CD4-positive, alpha-beta T cell treated with Interleukin-6 for 4 hours (primary cell): ENCODE measurements around the gene PEF1.
"Not testable (repeated sequence)": the region's sequence is repeated elsewhere in the genome, so short reads cannot be mapped to it uniquely, and the experiment has no call there.

Experiments
- DNase-seq: peaks from one replicate; pipeline ENCODE4 v3.0.0-alpha.2; 2020; ENCODE audit warnings: mixed read lengths

PEF1 gene

DNA sequence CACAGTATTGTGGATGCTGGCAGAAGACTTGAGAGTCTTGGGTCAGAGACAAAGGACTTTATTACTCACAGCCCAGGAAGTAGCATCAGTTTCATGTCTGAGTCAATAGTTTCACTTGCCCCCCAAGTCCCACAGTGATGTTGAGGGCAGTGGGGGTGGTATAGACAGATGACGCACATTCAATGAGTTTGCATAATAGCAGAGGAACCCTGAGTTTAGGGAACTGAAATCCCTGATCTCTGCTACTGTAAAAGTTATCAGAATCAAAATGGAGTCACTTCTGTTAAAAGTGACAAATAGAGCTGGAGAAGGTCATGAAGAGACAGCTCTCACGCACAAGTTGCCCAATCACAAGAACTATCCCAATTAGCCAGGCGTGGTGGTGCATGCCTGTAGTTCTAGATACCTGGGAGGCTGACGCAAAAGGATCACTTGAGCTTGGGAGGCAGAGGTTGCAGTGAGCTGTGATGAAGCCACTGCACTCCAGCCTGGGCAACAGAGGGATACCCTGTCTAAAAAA is 38.7 kb downstream of the PEF1 start:
- no peak for DNase-seq

DNA sequence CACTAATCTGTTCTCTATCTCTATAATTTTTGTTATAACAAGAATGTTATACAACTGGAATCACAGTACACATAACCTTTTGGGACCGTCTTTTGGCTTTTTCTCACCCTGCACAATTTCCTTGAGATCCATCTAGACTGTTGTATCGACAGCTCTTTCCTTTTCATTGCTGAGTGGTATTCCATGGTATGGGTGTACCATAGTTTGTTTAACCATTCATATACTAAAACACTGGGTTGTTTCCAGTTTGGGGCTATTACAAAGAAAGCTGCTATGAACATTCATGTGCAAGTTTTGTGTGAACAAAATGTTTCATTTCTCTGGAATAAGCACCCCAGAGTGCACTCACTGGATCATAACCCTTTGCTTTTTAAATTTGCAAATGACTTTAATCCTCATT is 42.6 kb downstream of the PEF1 start:
- no peak for DNase-seq

DNA sequence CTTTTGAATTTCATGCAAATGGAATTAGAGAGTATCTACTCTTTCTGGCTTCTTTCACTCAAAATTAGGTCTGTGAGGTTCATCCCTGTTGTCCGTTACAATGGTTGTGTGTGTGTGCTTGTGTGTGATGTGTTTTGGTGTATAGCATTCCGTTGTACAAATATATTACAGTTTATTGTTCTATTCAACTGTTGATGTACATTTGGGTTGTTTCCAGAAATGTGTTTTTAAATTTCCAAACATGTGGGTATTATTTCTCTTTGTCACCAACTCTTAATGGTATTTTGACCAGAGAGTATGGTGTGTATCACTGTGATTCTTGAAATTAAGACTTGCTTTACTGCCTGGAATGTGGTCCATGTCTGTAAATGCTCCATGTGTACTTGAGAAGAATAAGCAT is 44.0 kb downstream of the PEF1 start:
- DNase-seq = no peak

DNA sequence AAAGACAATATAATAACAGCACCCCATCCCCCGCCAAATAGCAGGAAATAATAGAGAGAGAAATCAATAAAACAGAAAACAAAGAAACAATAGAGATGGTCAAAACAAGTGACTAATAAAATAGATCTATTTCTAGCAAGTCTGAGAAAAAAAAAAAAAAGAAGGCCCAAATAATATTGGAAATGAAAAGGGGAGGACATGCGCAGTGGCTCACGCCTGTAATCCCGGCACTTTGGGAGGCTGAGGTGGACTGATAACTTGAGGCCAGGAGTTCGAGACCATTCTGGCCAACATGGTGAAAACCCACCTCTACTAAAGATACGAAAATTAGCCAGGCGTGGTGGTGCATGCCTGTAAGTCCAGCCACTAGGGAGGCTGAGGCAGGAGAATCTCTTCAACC is 45.7 kb downstream of the PEF1 start:
- no peak for DNase-seq

DNA sequence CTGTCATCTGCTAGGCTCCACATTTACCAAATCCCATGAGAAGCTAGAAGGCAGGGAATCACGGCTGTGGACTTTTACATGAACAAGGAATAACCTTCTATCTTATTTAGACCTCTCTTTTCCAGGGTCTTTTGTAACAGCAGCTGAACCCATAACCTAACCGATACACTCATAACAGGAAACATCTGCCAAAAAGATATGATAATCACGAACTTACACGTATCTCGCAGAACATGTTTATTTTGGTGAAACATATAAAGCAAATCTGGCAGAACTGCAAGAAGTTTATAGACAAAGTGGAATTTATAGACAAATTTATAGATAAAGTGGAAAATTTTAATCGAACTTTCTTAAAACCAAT is 48.0 kb downstream of the PEF1 start:
- no peak for DNase-seq

DNA sequence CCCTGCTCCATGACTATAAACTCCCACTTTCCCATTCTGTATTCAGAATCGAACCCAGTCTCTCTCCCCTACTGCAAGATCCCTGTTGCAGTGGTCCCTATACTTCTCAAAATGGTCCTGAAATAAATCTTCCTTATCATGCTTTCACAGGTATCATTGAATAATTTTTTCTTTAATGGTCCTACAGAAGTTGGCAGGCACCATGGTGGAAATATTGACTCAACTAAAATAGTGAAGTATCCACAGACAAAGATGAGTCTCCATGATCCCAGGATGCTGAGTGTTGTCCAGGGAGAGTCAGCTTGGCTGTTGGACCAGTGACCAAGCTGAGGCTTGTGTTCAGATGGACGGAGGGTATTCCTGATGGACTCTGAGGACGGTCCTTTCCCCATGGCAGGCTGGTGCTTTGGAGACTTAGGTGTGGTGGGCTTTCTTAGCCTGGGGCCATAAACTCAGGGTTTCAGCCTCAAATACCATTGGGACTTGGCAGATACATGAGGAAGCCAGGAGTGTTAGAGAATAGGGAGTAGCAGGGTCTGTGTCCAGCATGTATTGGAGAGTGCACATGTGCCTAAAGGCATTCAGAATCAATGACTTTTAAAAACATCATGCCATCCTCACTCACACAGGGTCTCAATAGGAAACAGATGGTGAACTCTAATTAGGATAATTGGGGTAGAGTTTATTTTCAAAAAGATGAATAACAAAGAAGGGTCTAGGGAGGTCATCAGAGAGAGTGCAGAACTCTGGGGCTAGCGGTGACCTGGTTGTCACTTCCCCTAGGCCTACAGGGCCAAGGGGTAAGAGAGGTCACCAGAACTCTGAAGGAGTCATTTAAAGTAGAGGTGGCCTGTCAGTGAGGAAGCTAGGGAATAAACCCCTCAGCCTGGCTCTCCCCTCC is 48.6 kb downstream of the PEF1 start:
- no peak for DNase-seq

DNA sequence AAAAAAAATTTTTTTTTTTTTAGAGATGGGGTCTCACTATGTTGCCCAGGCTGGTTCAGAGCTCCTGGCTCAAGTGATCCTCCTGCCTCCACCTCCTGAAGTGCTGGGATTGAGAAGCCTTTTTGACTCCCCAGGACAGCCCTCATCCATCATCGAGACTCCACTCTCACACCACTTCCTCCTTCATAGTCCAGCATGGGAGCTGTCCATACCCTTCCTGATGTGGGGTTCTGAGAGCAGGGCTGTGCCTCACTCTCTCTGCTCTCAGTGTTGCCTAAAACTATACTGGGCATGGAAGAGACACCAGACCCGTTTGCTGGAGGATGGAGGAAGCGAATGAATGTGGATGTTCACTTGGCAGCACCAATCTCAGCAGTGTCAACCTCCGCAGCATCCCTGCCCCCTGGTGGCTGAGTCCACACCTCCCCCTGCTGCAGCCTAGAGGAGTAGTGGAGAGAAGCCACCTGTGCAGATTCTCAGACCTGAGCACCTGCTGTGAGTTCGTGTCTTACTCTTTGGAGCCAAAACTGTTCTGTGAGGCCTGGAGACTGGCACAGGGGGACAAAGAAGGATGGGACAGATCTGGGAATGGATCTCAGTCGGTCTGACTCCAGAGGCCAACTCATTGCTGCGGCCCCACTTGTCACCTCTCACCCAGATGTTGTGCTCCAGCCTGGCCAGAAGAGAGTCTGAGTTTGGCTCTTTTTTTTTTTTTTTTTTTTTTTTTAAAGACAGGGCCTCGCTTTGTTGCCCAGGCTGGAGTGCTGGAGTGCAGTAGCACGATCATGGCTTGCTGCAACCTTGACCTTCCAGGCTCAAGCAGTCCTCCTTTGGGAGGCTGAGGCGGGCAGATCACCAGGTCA is 50.7 kb downstream of the PEF1 start:
- peak; percentile 72 for DNase-seq

DNA sequence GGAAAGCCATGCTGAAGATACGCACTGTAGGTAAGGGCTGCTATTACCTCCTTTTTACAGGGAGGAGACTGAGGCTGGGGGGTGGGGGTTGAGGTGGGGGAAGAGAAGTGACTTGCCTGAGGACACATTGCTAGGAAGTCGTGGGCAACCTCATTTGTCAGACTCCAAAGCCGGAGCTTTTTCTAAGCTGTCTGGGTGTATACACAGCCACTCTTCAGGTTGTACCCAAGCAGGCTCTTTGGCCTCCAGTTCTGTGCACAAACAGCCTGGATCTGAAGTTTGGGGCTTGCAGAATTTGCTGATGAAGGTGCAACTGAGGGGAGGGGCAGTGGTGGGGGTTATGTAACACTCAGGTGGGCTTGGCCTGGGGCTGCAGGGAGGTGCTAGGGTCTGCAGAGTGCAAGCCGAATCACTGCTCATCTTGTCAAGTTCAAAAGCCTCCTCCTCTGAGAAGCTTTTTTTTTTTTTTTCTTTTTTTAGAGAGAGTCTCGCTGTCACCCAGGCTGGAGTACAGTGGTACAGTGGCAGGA is 51.5 kb downstream of the PEF1 start:
- no peak for DNase-seq

DNA sequence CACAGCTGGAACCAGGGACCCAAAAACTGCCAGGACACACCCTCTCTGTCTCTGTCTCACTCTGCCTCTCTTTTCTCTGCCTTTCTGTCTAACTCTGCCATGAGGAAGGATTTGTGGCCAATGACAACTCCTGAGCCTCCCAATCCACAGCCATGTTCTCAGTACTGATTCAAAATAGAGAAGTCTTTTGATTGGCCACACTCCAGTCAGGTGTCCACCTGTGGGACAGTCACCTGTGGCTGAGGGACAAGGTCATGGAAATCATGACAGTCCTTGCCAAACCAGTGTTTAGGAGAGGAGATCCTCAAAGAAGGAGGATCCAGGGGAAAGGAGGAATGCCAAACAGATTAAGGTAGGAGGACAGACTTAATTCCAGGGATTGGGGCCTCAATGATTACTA is 52.5 kb downstream of the PEF1 start:
- no peak for DNase-seq

DNA sequence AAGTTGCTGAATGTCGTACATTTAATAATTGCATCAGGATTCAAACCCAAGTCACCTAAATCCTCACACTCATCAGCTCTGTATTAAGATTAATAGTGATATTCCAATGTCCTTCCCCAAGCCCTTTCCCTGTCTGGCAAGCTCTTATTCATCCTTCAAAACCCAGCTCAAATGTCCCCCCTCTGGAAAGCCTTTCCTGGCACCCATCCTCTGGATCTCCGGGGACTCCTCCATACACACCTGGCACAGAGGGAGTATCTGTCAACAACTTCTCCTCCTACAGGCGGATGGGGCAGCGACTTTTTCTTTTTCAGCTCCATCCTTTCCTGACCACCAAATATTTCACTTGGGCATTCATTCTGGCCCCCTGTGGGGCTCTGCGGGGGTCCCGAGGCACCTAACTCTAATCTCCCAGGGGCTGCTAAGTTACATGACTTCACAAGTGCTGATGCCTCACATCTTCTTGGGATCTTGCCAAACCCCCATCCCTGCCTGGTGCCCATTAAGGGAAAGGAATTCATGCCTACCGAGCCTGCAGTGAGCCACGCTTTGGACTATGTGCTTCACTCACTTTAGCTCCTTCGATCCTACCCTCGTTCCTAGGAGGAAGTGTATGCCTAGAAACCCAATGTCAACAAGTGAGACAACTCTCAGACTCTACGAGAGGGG is 53.1 kb downstream of the PEF1 start:
- no peak for DNase-seq

DNA sequence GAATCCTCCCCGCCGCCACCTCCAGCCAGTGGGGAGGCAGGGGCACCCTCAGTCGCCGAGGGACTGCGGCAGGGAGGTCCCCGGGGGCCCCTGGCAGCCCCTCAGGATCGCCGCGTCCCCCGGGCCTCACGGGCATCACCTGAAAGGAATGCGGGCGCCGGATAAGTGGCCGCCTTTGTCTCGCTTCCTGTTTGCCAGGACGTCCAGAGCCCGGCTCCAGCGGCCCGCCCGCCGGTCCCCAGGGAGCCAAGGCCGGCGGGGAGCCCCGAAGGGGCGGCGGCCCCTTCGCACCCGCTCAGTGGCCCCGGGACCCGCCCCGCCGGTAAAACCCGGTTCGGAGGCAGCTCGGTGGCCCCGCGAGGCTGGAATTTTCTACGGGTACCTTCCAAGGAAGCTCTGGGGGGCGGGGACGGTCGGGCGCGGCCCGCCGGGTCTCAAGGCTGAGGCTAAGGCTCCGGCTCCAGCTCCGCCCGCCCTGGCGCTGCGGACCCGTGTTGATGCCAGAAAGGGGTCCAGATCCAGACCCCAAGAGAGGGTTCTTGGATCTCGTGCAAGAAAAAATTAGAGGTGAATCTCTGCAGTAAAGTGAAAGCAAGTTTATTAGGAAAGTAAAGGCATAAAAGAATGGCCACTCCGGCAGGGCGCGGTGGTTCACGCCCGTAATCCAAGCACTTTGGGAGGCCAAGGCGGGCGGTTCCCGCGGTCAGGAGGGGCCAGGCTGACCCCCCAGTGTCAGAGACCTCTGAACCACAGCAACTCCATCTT is 55.7 kb downstream of the PEF1 start:
- no peak for DNase-seq

DNA sequence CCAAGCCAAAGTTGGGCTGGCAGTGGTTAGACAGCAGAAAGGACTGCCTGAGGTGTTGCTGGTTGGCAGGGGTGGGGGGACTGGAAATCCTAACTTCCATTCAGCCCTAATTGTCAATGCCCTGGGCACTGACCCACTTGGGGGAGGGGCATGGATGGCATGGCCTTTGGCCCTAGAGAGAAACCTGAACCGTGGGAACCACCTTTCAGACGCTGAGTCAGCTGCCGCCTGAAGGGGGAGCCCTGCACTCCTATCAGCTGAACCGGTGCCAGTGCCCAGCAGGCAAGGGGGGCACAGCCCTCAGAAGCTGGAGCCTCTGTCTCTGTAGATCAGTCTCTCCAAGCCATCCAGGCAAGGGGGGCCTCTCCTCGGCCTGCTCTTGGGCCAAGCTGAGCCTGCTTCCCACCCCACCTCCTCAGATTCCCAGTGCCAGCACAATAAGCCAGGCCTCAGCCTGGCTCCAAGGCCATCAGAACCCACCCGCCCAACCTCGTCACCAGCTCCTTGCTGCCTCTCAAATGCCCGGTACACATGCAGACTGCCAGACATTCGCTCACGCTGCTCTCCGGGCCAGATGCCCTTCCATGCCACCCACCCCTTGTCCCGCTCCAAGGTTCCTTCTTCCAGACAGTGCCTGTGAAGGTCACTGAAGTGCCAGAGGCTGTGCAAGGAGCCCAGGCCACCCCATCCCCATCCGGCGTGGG is 56.8 kb downstream of the PEF1 start:
- DNase-seq = peak; percentile 35

DNA sequence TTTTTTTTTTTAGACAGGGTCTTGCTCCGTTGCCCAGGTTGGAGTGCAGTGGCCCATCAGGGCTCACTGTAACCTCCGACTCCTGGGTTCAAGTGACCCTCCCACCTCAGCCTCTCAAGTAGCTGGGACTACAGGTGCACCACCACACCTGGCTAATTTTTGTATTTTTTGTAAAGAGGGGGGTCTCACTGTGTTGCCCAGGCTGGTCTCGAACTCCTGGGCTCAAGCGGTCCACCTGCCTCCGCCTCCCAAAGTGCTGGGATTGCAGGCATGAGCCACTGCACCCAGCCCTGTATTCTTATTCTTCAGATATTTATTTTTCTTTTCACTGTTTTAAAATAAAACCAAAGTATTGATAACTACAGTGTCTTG is 57.4 kb downstream of the PEF1 start:
- not testable (repeated sequence) for DNase-seq

DNA sequence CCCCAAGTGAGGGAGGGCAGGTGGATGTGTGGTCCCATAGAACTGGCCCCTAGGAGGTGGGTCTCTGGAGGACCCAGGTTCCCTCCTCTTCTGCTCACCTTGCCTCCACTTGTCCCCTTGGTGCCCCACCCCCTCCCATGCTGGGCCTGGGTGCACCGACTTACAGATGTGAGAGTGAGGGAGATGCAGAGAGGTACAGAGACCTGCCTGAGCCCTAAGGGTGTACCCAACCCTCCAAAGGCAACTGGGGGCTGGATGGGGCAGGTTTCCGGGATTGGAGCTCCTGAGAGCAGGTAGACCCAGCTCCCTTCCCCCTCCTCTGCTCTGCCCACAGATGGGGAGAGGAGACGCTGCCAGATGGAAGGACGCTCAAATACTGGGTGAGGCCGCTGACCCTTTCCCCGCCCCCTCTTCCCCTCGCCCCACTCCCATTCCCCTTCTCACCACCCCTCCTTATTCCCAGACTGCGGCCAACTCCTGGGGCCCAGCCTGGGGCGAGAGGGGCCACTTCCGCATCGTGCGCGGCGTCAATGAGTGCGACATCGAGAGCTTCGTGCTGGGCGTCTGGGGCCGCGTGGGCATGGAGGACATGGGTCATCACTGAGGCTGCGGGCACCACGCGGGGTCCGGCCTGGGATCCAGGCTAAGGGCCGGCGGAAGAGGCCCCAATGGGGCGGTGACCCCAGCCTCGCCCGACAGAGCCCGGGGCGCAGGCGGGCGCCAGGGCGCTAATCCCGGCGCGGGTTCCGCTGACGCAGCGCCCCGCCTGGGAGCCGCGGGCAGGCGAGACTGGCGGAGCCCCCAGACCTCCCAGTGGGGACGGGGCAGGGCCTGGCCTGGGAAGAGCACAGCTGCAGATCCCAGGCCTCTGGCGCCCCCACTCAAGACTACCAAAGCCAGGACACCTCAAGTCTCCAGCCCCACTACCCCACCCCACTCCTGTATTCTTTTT is 58.0 kb downstream of the PEF1 start:
- DNase-seq = no peak

DNA sequence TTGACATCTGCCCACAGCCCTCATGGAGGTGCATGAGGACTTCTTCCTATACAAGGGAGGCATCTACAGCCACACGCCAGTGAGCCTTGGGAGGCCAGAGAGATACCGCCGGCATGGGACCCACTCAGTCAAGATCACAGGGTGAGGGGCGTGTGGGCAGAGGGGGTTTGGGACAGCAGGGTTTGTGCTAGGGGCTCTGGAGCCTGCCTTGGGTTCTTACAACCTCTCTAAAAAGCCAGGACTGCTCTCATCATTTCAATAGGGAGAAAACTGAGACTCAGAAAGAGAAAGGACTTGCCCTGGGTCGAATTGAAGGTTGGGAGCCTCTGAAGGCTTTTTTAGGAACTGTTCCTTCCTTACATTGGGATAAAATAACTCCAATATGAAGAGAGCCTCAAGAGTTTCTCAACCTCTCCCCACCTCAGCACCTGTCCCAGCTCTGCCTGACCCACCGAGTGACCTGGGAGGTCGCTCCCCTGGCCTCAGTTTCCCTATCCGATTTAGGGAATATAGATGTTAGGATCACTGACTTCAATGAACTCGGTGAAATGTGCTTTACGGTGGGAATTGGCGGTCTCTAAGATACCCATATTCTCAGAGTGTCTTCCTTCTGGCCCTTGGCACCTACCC is 58.8 kb downstream of the PEF1 start:
- DNase-seq = no peak

DNA sequence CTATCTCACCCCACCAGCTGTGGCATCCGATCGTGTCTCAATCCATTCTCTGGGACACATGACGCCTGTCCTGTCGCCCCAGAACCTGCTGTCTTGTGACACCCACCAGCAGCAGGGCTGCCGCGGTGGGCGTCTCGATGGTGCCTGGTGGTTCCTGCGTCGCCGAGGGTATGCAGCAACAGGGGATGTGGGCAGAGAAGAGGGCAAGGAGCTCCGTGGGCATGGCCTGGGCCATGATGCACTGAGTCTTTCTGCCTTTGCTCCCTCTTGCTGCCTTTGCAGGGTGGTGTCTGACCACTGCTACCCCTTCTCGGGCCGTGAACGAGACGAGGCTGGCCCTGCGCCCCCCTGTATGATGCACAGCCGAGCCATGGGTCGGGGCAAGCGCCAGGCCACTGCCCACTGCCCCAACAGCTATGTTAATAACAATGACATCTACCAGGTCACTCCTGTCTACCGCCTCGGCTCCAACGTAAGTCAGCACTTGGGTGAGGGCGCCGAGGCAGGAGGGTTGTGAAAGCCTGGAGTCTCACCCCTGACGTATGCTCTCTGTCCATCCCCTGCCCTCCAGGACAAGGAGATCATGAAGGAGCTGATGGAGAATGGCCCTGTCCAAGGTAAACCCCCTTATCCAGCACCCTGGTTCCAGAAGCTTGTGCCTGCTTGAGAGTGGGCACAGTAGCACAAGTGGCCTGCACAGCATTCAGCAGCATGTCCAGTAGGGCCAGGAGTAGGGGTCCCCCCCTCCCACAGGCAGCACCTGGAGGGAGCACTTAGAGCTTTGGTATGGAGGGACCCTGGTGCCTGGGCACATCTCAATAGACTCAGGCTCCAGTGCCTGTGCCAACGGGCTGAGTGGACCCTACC is 59.6 kb downstream of the PEF1 start:
- no peak for DNase-seq

DNA sequence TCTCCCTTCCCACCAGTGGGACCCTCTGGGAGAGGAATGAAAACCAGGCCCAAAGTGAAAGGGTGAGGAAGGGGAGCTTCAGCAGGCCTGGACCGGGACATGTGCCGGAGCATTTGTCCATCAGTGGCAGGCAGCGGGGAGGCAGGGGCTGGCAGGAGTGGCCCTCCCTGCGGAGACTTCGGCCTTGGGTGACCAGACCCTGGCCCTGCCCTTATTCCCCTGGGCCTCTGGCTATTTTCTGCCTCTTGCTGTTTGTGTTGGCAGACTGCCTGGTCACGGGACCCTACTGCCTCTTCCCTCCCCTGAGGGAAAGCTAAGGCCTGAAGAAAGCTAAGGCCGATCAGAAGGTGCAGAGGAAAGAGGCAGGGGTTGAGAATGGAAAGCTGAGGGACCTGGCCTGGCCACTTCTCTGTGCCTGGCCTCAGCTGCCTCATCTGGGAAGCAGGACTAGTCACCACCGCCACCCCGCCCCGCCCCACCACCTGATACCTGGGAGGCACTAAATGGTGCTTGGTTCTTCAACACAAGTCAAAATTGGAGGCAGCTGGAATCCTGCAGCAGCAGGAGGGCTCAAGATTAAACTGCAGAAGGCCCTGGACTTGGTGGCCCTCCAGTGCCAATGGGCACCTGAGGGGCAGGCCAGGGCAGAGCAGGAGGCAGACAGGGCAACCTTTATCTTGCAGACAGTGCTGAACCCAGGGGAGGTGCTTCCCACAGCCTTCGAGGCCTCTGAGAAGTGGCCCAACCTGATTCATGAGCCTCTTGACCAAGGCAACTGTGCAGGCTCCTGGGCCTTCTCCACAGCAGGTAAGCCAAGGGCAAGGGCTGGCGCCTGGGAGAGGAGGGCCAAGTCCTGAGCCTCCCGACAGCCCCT is 60.4 kb downstream of the PEF1 start:
- no peak for DNase-seq
